ENCODE data around the gene KRT37. TPM values are rescaled to one million over a fixed set of nuclear protein-coding genes. Genes with fewer than 3 reads are reported as not detected.

Gene KRT37
- total RNA-seq, 1 experiment from 2014 or later = not detected

GRCh38 chr17:41416479-41416878 lies 7.9 kb downstream of the KRT37 start:
- Mint-ChIP-seq H3K4me3 (no peak overlapping the region), H3K36me3 (ENCODE audit: insufficient read depth in 1 of 3, low read depth in 3 of 3) (no peaks in the 10 kb centered on the region), H3K27ac (no peak overlapping the region), H3K27me3 (ENCODE audit: low read depth) (peaks cover 5% of the 10 kb centered on the region; the same call in 1 of the 2 replicates), H3K4me1 (peaks cover 30 to 33% of the 10 kb centered on the region in 2 experiments), H3K9me3 (no peaks in the 10 kb centered on the region)
- peaks cover 4% of the 10 kb centered on the region for H3K4me1 ChIP-seq (ENCODE audit: insufficient read depth, low read length)
- no peaks in the 10 kb centered on the region for H3K79me1 ChIP-seq (ENCODE audit: insufficient read depth, low read depth, low read length, poor library complexity, severe bottlenecking)
- no peak overlapping the region for H4K8ac ChIP-seq (replicated peaks; ENCODE audit: insufficient read length, low read depth, low read length)
- H2BK15ac ChIP-seq (ENCODE audit: low read depth, low read length) = no peak overlapping the region
- no peak overlapping the region for H3K14ac ChIP-seq (ENCODE audit: insufficient read depth, low read length)
- no peak overlapping the region for H3K18ac ChIP-seq (ENCODE audit: insufficient read length, low read depth, low read length)
- H3K27me3 ChIP-seq (ENCODE audit: insufficient read depth, low read length) = no peaks in the 10 kb centered on the region
- no peak overlapping the region for H3K23ac ChIP-seq (ENCODE audit: insufficient read length, low read depth, low read length)
- H3K4me2 ChIP-seq (ENCODE audit: insufficient read depth, insufficient read length, low read length) = no peak overlapping the region
- DNase-seq = no peak
- H2BK20ac ChIP-seq (ENCODE audit: low read depth, low read length, poor library complexity, severe bottlenecking) = no peak overlapping the region
- no peak overlapping the region for H2BK12ac ChIP-seq (ENCODE audit: insufficient read length, low read depth, low read length)
- H4K91ac ChIP-seq (ENCODE audit: insufficient read length, low read depth, low read length) = no peak overlapping the region
- H2AK5ac ChIP-seq (ENCODE audit: insufficient read length, low read length) = no peak overlapping the region
- H3K9ac ChIP-seq (ENCODE audit: extremely low read depth, insufficient read length, low read length) = no peak overlapping the region
- H3K9me3 ChIP-seq (ENCODE audit: control insufficient read depth, low read depth, low read length) = no peaks in the 10 kb centered on the region
- H3K79me2 ChIP-seq (ENCODE audit: insufficient read depth, low read length) = no peaks in the 10 kb centered on the region
- no peak overlapping the region for H3T11ph ChIP-seq (ENCODE audit: low read length)
- no peak overlapping the region for H3K27ac ChIP-seq (ENCODE audit: insufficient read length, low read depth, low read length)
- H2AFZ ChIP-seq (ENCODE audit: low read length) = no peak overlapping the region
- H2BK120ac ChIP-seq (ENCODE audit: low read depth, low read length, poor library complexity, severe bottlenecking) = no peak overlapping the region
- no peaks in the 10 kb centered on the region for H4K20me1 ChIP-seq (ENCODE audit: control insufficient read depth, insufficient read depth, insufficient read length)
- WGBS (ENCODE audit: extremely low coverage, insufficient read length, low lambda C conversion rate) = no CpG with 5 or more reads among the region's 5 CpGs
- no peaks in the 10 kb centered on the region for H3K23me2 ChIP-seq (ENCODE audit: insufficient read length, low read depth, low read length, poor library complexity, severe bottlenecking)
- no peak overlapping the region for H3K4ac ChIP-seq (ENCODE audit: low read depth, low read length)
- H3K56ac ChIP-seq (ENCODE audit: insufficient read length, low read depth, low read length) = no peak overlapping the region
- TF ChIP-seq, protein P1, sequence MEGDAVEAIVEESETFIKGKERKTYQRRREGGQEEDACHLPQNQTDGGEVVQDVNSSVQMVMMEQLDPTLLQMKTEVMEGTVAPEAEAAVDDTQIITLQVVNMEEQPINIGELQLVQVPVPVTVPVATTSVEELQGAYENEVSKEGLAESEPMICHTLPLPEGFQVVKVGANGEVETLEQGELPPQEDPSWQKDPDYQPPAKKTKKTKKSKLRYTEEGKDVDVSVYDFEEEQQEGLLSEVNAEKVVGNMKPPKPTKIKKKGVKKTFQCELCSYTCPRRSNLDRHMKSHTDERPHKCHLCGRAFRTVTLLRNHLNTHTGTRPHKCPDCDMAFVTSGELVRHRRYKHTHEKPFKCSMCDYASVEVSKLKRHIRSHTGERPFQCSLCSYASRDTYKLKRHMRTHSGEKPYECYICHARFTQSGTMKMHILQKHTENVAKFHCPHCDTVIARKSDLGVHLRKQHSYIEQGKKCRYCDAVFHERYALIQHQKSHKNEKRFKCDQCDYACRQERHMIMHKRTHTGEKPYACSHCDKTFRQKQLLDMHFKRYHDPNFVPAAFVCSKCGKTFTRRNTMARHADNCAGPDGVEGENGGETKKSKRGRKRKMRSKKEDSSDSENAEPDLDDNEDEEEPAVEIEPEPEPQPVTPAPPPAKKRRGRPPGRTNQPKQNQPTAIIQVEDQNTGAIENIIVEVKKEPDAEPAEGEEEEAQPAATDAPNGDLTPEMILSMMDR (conservative IDR thresholded peaks at IDR 0.05) = no peak
- H4K5ac ChIP-seq (ENCODE audit: insufficient read length, low read depth, low read length) = no peak overlapping the region
- no peak overlapping the region for H2BK5ac ChIP-seq (ENCODE audit: insufficient read length, low read length)
